GM12878 (cell line): ENCODE measurements around the gene UGT3A2. TPM values are rescaled to one million over a fixed set of nuclear protein-coding genes. Genes with fewer than 3 reads are reported as not detected.

Source experiments
- CUX1 ChIP-seq: IDR thresholded peaks from 2 replicates; pipeline ENCODE4 v1.6.1; 2012; ENCODE audit warnings: improper control_type of control experiment, low read depth, low read length; ENCODE audit not compliant: insufficient replicate concordance
- POLR2AphosphoS2 ChIP-seq: IDR thresholded peaks from 2 replicates; pipeline ENCODE4 v1.6.1; 2011; ENCODE audit warnings: low read depth, mild to moderate bottlenecking, low read length, improper control_type of control experiment, moderate library complexity
- RB1 ChIP-seq: fragments of 450-650 bp; formaldehyde crosslinking; IDR thresholded peaks from 2 replicates; pipeline ENCODE4 v1.6.1; 2017; ENCODE audit warnings: mild to moderate bottlenecking, borderline replicate concordance
- SPI1 ChIP-seq: IDR thresholded peaks from 2 replicates; pipeline ENCODE4 v1.6.1; 2011; ENCODE audit warnings: low read depth, mild to moderate bottlenecking, low read length, moderate library complexity, borderline replicate concordance; ENCODE audit not compliant: insufficient read depth
- STAT1 ChIP-seq: fragments of 450-650 bp; conservative IDR thresholded peaks from 2 replicates; pipeline ENCODE4 v1.6.1; 2014; ENCODE audit warnings: antibody characterized with exemption, mild to moderate bottlenecking
- USF1 ChIP-seq: IDR thresholded peaks from 2 replicates; pipeline ENCODE4 v1.6.1; 2011; ENCODE audit warnings: borderline replicate concordance, low read depth, mild to moderate bottlenecking, moderate library complexity, mixed read lengths, low read length; ENCODE audit not compliant: insufficient read depth; ENCODE audit errors: extremely low read length
- ZBTB4 ChIP-seq: fragments of 450-650 bp; formaldehyde crosslinking; IDR thresholded peaks from 2 replicates; pipeline ENCODE4 v1.4.0; 2022; ENCODE audit warnings: mild to moderate bottlenecking, moderate library complexity
- polyA plus RNA-seq, 11 experiments: library from polyadenylated mRNA; depleted of rRNA in 4 of 11; unstranded in 6 of 11; stranded (reverse) in 5 of 11; fragments of >200 nt; fragmentation: Nextera tagmentation in 4 of 11; fragmentation: Illumina TruSeq in 1 of 11; extraction: Ambion mirVana in 4 of 11; extraction: Trizol in 1 of 11; gene quantifications; 1 replicate in 1 of 11; 2 replicates in 10 of 11; pipeline versions ENCODE4 v1.2.1 to v1.2.3, GENCODE V29; 2011 to 2016; ENCODE audit warnings: inconsistent platforms in 2 of 11, missing spikeins in 2 of 11, low read depth in 1 of 11
- total RNA-seq, 4 experiments: library from RNA; depleted of rRNA in 3 of 4; stranded (reverse); fragments of >200 nt in 3 of 4; fragmentation: Illumina TruSeq in 1 of 4; extraction: Trizol in 1 of 4; gene quantifications; 2 replicates each; pipeline versions ENCODE4 v1.2.1 to v1.2.3, GENCODE V29; 2013 to 2021

Gene UGT3A2
- total and polyA plus RNA-seq, 10 of the 15 experiments (the other 5 are each of a cell fraction or from before 2014, with no cell fraction given), result 0.02 to 0.50 (median 0.09) TPM; not detected in 7

- TF ChIP-seq CUX1, result no peak
- no peak for TF ChIP-seq RB1
- TF ChIP-seq USF1, result no peak
- TF ChIP-seq ZBTB4 (CRISPR knock-in tag), result no peak
- TF ChIP-seq POLR2AphosphoS2, result no peak
- no peak for TF ChIP-seq SPI1
- TF ChIP-seq STAT1, result no peak
Observed at GRCh38 chr5:36066001-36066539, 612 bp downstream of the UGT3A2 start (continued).
